Hematopoietic multipotent progenitor cell treated with erythropoietin and hydrocortisone succinate and interleukin-3 and kit ligand, for 8 days (in vitro differentiated cells): ENCODE data around the gene ELP1.

Experiments
- DNase-seq: peaks from one replicate; pipeline ENCODE4 v3.0.0-alpha.2; 2015

Gene ELP1

GRCh38 chr9:108877524-108877923 lies 56.4 kb downstream of the ELP1 start:
- DNase-seq, result no peak

GRCh38 chr9:108876425-108876824 lies 57.5 kb downstream of the ELP1 start:
- no peak for DNase-seq

- no peak for DNase-seq
Measured at GRCh38 chr9:108874058-108874788, 59.7 kb downstream of the ELP1 start.

GRCh38 chr9:108869092-108869725 lies 64.7 kb downstream of the ELP1 start:
- DNase-seq, result no peak

- DNase-seq, result no peak
Measured at GRCh38 chr9:108867829-108868228, 66.1 kb downstream of the ELP1 start.

- DNase-seq, result no peak
Measured at GRCh38 chr9:108867116-108867515, 66.8 kb downstream of the ELP1 start.

GRCh38 chr9:108866001-108866420 lies 67.9 kb downstream of the ELP1 start:
- no peak for DNase-seq

GRCh38 chr9:108865037-108865436 lies 68.9 kb downstream of the ELP1 start:
- DNase-seq, result no peak

- no peak for DNase-seq
Measured at GRCh38 chr9:108864446-108864845, 69.5 kb downstream of the ELP1 start.

GRCh38 chr9:108863891-108864290 lies 70.0 kb downstream of the ELP1 start:
- no peak for DNase-seq

GRCh38 chr9:108861997-108862396 lies 71.9 kb downstream of the ELP1 start, which contains the start of gene ACTL7A:
Gene ACTL7A (plus strand): TSS chr9:108862266. CDS start chr9:108862323, 57 bp downstream.
- DNase-seq, result no peak

- DNase-seq, result no peak
Measured at GRCh38 chr9:108861464-108861863, 72.5 kb downstream of the ELP1 start.

GRCh38 chr9:108860764-108861163 lies 73.2 kb downstream of the ELP1 start:
- DNase-seq, result no peak

GRCh38 chr9:108860354-108860753 lies 73.6 kb downstream of the ELP1 start:
- no peak for DNase-seq

GRCh38 chr9:108859459-108860114 lies 74.3 kb downstream of the ELP1 start:
- no peak for DNase-seq

- DNase-seq, result no peak
Measured at GRCh38 chr9:108857572-108857971, 76.4 kb downstream of the ELP1 start.

- no peak for DNase-seq
Measured at GRCh38 chr9:108855888-108856287, 78.0 kb downstream of the ELP1 start, which contains the start of gene ACTL7B. Gene ACTL7B (minus strand): TSS chr9:108855986. CDS start chr9:108855930, 56 bp downstream.

GRCh38 chr9:108855529-108855886 lies 78.4 kb downstream of the ELP1 start:
- DNase-seq, result no peak

- no peak for DNase-seq
Measured at GRCh38 chr9:108854641-108855528, 79.0 kb downstream of the ELP1 start.

GRCh38 chr9:108854094-108854493 lies 79.8 kb downstream of the ELP1 start:
- DNase-seq, result no peak

- no peak for DNase-seq
Measured at GRCh38 chr9:108852079-108852478, 81.8 kb downstream of the ELP1 start.

GRCh38 chr9:108851138-108851537 lies 82.8 kb downstream of the ELP1 start:
- DNase-seq, result no peak
